PC-3 (cell line): Measurements from ENCODE around the gene ZNF726.

Experiments
- EZH2 ChIP-seq: fragments of 300-600 bp; sonication (generic); IDR thresholded peaks from one replicate; pipeline ENCODE4 v1.6.1; 2017; ENCODE audit warnings: antibody characterized with exemption, mild to moderate bottlenecking, low read length; ENCODE audit not compliant: unreplicated experiment
- EZH2phosphoT487 ChIP-seq: fragments of 300-600 bp; sonication (generic); IDR thresholded peaks from 2 replicates; pipeline ENCODE4 v1.6.1; 2018; ENCODE audit warnings: mild to moderate bottlenecking, antibody characterized with exemption, low read length, borderline replicate concordance
- TF ChIP-seq, protein P1 (sequence below): fragments of 300-600 bp; sonication (generic); conservative IDR thresholded peaks from 2 replicates; pipeline ENCODE4 v1.5.1; 2017; ENCODE audit warnings: antibody characterized with exemption, low read depth, mild to moderate bottlenecking, low read length

DNA sequence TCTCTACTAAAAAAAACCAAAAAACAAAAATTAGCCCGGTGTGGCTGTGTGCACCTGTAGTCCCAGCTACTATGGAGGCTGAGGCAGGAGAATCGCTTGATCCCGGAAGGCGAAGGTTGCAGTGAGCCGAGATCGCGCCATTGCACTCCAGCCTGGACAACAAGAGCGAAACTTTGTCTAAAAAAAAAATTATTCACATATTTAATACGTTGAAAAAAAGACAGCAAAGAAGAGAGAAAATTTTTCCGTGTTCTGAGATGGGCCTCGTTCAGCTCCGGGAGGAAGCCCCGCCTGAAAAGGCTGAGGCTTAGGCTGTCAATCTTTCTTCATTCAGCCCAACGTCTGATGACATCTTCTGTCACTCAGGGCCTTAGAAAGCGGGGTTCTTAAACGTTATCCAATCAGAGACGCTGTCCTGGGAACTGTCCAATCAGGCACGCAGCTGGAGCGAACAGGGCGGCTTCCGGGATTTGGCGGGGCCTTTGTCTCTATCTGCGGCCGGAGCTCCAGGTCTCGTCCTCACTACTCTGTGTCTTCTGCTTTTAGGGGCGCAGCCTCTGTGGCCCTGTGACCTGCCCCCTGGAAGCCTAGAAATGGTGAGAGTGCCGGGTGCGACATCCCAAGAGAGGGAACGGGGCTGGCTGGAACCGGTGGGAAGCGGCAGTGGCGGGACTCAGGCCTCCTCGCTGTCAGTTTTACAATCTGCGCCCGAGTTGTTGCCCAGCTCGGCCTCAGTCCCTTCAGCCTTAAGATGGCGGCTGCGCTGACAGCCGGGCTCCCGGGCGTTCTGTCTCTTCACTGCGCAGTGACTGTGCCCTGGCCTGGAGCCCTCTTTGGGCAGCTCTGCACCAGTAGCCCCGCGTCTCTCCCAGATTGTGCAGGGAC is at the start of gene ZNF726:
- TF ChIP-seq, protein P1, sequence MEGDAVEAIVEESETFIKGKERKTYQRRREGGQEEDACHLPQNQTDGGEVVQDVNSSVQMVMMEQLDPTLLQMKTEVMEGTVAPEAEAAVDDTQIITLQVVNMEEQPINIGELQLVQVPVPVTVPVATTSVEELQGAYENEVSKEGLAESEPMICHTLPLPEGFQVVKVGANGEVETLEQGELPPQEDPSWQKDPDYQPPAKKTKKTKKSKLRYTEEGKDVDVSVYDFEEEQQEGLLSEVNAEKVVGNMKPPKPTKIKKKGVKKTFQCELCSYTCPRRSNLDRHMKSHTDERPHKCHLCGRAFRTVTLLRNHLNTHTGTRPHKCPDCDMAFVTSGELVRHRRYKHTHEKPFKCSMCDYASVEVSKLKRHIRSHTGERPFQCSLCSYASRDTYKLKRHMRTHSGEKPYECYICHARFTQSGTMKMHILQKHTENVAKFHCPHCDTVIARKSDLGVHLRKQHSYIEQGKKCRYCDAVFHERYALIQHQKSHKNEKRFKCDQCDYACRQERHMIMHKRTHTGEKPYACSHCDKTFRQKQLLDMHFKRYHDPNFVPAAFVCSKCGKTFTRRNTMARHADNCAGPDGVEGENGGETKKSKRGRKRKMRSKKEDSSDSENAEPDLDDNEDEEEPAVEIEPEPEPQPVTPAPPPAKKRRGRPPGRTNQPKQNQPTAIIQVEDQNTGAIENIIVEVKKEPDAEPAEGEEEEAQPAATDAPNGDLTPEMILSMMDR, result no peak
- TF ChIP-seq EZH2phosphoT487 (no peak), EZH2 (no peak)
